ENCODE measurements around the gene RIMKLB. TPM values are rescaled to one million over a fixed set of nuclear protein-coding genes. Genes with fewer than 3 reads are reported as not detected.
A peak's percentile ranks its signal among the peaks of the same experiment; 100 is the strongest.

Gene RIMKLB
- total and polyA plus RNA-seq, 2 of the 8 experiments (the other 6 are each of a cell fraction or from before 2014, with no cell fraction given): 37.8 to 78.2 TPM

DNA sequence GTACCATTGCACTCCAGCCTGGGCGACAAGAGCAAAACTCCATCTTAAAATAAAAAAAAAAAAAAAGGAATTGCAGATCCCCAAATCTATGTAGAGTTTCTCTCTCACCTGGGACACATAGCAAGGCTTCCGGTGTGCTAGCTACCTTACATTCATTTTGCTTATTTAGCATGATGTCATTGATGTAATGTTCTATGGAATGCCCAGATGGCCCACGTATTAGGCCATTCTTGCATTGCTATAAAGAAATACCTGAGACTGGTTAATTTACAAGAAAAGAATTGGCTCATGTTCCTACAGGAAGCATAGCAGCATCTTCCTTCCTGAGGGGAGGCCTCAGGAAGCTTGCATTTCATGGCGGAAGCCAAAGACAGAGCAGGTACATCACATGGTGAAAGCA lies 87.7 kb downstream of the RIMKLB start:
- H2BK20ac ChIP-seq (ENCODE audit: low read length): no peak overlapping the region
- no peak overlapping the region for H3K14ac ChIP-seq (ENCODE audit: insufficient read length)
- 0 out of 2 replicates have a peak overlapping the region, but pooled peaks have one; percentile 27 for H2BK12ac ChIP-seq (ENCODE audit: low read depth, low read length)
- no peak overlapping the region for H3K23ac ChIP-seq (ENCODE audit: insufficient read length)
- H3K4me1 ChIP-seq (replicated peaks in 1 of 4; ENCODE audit: control insufficient read depth in 3 of 4, insufficient read depth in 4 of 4, low read length in 3 of 4): no peaks in the 10 kb centered on the region
- no peaks in the 10 kb centered on the region for H3K27me3 ChIP-seq (replicated peaks in 1 of 4; ENCODE audit: control insufficient read depth in 3 of 4, extremely low read depth in 1 of 4, insufficient read depth in 3 of 4, low read length in 3 of 4)
- peak overlapping the region; percentile 10; the same call in 1 of the 2 replicates for H2BK15ac ChIP-seq (ENCODE audit: low read length)
- H3K79me1 ChIP-seq (ENCODE audit: low read depth, low read length): no peaks in the 10 kb centered on the region
- CTCF ChIA-PET (ENCODE audit: partially characterized antibody): interaction anchor here (0.6 to 4.8 kb wide), 3 partner anchors 14 to 75 kb away, joined by 3 to 18 read pairs (median 6); no protein-coding TSS in a partner anchor
- H3K56ac ChIP-seq (replicated peaks; ENCODE audit: insufficient read length, low read depth, low read length): no peak overlapping the region
- no peak overlapping the region for H3K27ac ChIP-seq (ENCODE audit: low read depth, low read length)
- POLR2A ChIA-PET (ENCODE audit: partially characterized antibody): interaction anchor here (1.1 to 3.7 kb wide), 4 partner anchors 9 to 93 kb away, joined by 3 to 21 read pairs (median 4); no protein-coding TSS in a partner anchor
- H2BK120ac ChIP-seq (replicated peaks; ENCODE audit: low read depth, low read length): no peak overlapping the region
- H2AFZ ChIP-seq (ENCODE audit: low read length): no peak overlapping the region
- H4K8ac ChIP-seq (ENCODE audit: extremely low read depth, insufficient read depth, low read length): no peak overlapping the region
- H3K4me3 ChIP-seq (ENCODE audit: extremely low read depth in 1 of 4, insufficient read depth in 2 of 4, low read depth in 3 of 4, low read length in 4 of 4): no peak overlapping the region
- no peak overlapping the region for H3K9ac ChIP-seq (replicated peaks in 1 of 4; ENCODE audit: extremely low read depth in 1 of 4, low read depth in 3 of 4, low read length in 3 of 4)
- H3K23me2 ChIP-seq (ENCODE audit: low read depth, low read length): 0 out of 2 replicates have a peak, but pooled peaks cover 3% of the 10 kb centered on the region
- peaks cover 13 to 15% of the 10 kb centered on the region in 2 experiments for H3K9me3 ChIP-seq (ENCODE audit: insufficient read depth in 2 of 2, low read depth in 1 of 2, low read length in 1 of 2)
- H4K91ac ChIP-seq (replicated peaks; ENCODE audit: insufficient read length, low read length): no peak overlapping the region
- no peak overlapping the region for H4K5ac ChIP-seq (ENCODE audit: insufficient read length, low read depth, low read length)
- TF ChIP-seq POU5F1 (IDR thresholded peaks at IDR 0.05; ENCODE audit: low read depth, low read length): no peak
- TF ChIP-seq USF2 (IDR thresholded peaks at IDR 0.05; ENCODE audit: low read length): no peak
- H3K18ac ChIP-seq (ENCODE audit: extremely low read depth, low read length): no peak overlapping the region
- no peak overlapping the region for H2BK5ac ChIP-seq (ENCODE audit: low read depth, low read length)
- peaks cover 0 to 19% of the 10 kb centered on the region in 2 experiments; a peak in 3 of 4 replicates for H3K79me2 ChIP-seq (ENCODE audit: control insufficient read depth in 1 of 2, insufficient read depth in 2 of 2, low read length in 2 of 2)
- H2AK5ac ChIP-seq (ENCODE audit: low read depth, low read length): no peak overlapping the region; the same call in 1 of the 2 replicates
- DNase-seq (ENCODE audit: low read depth in 1 of 2, low spot score in 2 of 2): no peak
- no peaks in the 10 kb centered on the region for H4K20me1 ChIP-seq (replicated peaks in 1 of 2; ENCODE audit: control insufficient read depth in 1 of 2, insufficient read depth in 2 of 2, low read length in 2 of 2)
- no peak for FAIRE-seq
- H3K4me2 ChIP-seq (ENCODE audit: insufficient read depth in 1 of 2, low read depth in 2 of 2, low read length in 2 of 2): no peak overlapping the region
- H3K4ac ChIP-seq (replicated peaks; ENCODE audit: insufficient read length, low read depth, low read length): peak overlapping the region; percentile 14
- peaks cover 5 to 19% (median 9%) of the 10 kb centered on the region in 4 experiments; a peak in 6 of 8 replicates for H3K36me3 ChIP-seq (ENCODE audit: control insufficient read depth in 2 of 4, insufficient read depth in 4 of 4, low read length in 3 of 4)
- WGBS, 2 experiments (ENCODE audit: extremely low coverage in 1 of 2, insufficient coverage in 1 of 2, insufficient read length in 1 of 2, insufficient replicate concordance in 2 of 2, low coverage in 1 of 2, low lambda C conversion rate in 2 of 2, missing lambda C conversion rate in 1 of 2): 87% methylated on average over 4 of the region's 4 CpGs; no CpG with 5 or more reads in 1 of the 2 experiments

Measured in H1 (cell line).